ENCODE results near the gene FSTL5.

The FSTL5 gene

DNA sequence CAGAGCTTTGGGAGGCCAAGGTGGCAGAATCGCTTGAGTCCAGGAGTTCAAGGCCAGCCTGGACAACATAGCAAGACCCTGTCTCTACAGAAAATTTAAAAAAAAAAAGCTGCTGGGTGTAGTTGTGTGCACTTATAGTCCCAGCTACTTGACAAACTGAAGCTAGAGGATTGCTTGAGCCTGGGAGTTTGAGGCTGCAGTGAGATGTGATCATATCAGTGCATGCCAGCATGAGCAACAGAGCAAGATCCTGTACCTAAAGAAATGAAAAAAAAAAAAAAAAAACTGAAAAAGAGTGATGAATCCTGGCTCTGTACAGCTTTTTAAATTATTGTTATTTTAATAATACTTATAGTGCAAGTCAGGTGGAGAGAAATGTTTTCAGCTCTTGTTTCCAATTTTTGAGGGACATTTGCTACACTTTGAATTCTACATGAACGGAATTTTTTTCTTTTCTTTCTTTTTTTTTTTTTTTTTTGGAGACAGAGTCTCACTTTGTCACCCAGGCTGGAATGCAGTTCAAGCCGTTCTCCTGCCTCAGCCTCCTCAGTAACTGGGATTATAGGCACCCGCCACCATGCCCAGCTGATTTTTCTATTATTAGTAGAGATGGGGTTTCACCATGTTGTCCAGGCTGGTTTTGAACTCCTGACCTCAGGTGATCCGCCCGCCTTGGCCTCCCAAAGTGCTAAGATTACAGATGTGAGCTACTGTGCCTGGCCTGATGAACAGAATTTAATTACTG, 215.6 kb downstream of the FSTL5 start:
- H3K27me3 ChIP-seq (ENCODE audit: control insufficient read depth, low read length): no peaks in the 10 kb centered on the region
- no peaks in the 10 kb centered on the region for H3K36me3 ChIP-seq (ENCODE audit: control insufficient read depth, low read length)
- no peak overlapping the region for H3K4me3 ChIP-seq (ENCODE audit: low read length)
- H3F3A ChIP-seq (ENCODE audit: control insufficient read depth, insufficient read depth): no peaks in the 10 kb centered on the region
- H3K9me3 ChIP-seq (ENCODE audit: control insufficient read depth, insufficient read depth, low read length): no peaks in the 10 kb centered on the region
- no peak overlapping the region for H3K27ac ChIP-seq (ENCODE audit: low read depth, low read length)
- H3K9me2 ChIP-seq (replicated peaks; ENCODE audit: control insufficient read depth, low read length): no peaks in the 10 kb centered on the region
- TF ChIP-seq CTCF (IDR thresholded peaks at IDR 0.05; ENCODE audit: low read depth, low read length, poor library complexity, severe bottlenecking) (no peak), EZH2phosphoT487 (IDR thresholded peaks at IDR 0.05; ENCODE audit: borderline replicate concordance, low read length) (no peak)
- H3K79me2 ChIP-seq (ENCODE audit: control insufficient read depth, low read length): no peaks in the 10 kb centered on the region
- H3K4me1 ChIP-seq (ENCODE audit: control insufficient read depth, low read length): no peaks in the 10 kb centered on the region
- H4K20me1 ChIP-seq (ENCODE audit: control insufficient read depth, insufficient read depth, low read depth, low read length): no peaks in the 10 kb centered on the region
- no peak overlapping the region for H3K4me2 ChIP-seq (ENCODE audit: low read length)

DNA sequence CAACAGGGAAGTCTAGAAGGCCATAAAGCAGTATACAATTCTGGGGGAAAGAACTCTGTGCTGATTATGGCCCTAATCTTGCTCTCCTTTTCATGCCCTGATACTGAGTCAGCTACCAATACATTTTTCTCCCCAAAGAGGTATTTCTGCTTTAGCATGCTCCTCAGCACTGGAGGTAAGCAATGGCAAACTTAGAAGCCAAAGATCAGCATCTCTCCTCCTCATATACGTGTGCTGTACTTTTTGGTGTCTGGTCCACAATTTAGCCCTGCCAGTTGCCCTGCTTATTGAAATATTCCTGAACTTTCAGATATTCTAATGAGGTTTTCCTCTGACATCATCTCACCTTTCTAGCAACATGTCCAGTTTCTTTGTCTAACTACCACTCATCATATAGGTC, 226.2 kb downstream of the FSTL5 start:
- no peak overlapping the region for H3K27ac ChIP-seq (ENCODE audit: low read depth, low read length)

GRCh38 chr4:161936625-161937550, 226.9 kb downstream of the FSTL5 start:
- H3K4me2 ChIP-seq (ENCODE audit: low read length): no peak overlapping the region
- no peak overlapping the region for H3K4me3 ChIP-seq (ENCODE audit: low read length)
- no peaks in the 10 kb centered on the region for H3K27me3 ChIP-seq (ENCODE audit: control insufficient read depth, low read length)
- H3K9me3 ChIP-seq (ENCODE audit: control insufficient read depth, insufficient read depth, low read length): no peaks in the 10 kb centered on the region
- H3K4me1 ChIP-seq (ENCODE audit: control insufficient read depth, low read length): no peaks in the 10 kb centered on the region
- no peak for TF ChIP-seq EZH2phosphoT487 (IDR thresholded peaks at IDR 0.05; ENCODE audit: borderline replicate concordance, low read length)
- no peak overlapping the region for H3K27ac ChIP-seq (ENCODE audit: low read depth, low read length)
- H3F3A ChIP-seq (ENCODE audit: control insufficient read depth, insufficient read depth): no peaks in the 10 kb centered on the region
- H3K36me3 ChIP-seq (ENCODE audit: control insufficient read depth, low read length): no peaks in the 10 kb centered on the region
- H3K79me2 ChIP-seq (ENCODE audit: control insufficient read depth, low read length): no peaks in the 10 kb centered on the region
- H3K9me2 ChIP-seq (replicated peaks; ENCODE audit: control insufficient read depth, low read length): no peaks in the 10 kb centered on the region
- H4K20me1 ChIP-seq (ENCODE audit: control insufficient read depth, insufficient read depth, low read depth, low read length): no peaks in the 10 kb centered on the region

More for the DNA sequence above, 226.2 kb downstream of the FSTL5 start:
- Histone ChIP-seq H4K20me1 (ENCODE audit: control insufficient read depth, insufficient read depth, low read depth, low read length) (no peaks in the 10 kb centered on the region), H3F3A (ENCODE audit: control insufficient read depth, insufficient read depth) (no peaks in the 10 kb centered on the region), H3K27me3 (ENCODE audit: control insufficient read depth, low read length) (no peaks in the 10 kb centered on the region), H3K9me2 (replicated peaks; ENCODE audit: control insufficient read depth, low read length) (no peaks in the 10 kb centered on the region), H3K4me1 (ENCODE audit: control insufficient read depth, low read length) (no peaks in the 10 kb centered on the region), H3K4me3 (ENCODE audit: low read length) (no peak overlapping the region), H3K79me2 (ENCODE audit: control insufficient read depth, low read length) (no peaks in the 10 kb centered on the region), H3K4me2 (ENCODE audit: low read length) (no peak overlapping the region), H3K36me3 (ENCODE audit: control insufficient read depth, low read length) (no peaks in the 10 kb centered on the region), H3K9me3 (ENCODE audit: control insufficient read depth, insufficient read depth, low read length) (no peaks in the 10 kb centered on the region)
- TF ChIP-seq EZH2phosphoT487 (IDR thresholded peaks at IDR 0.05; ENCODE audit: borderline replicate concordance, low read length): no peak
- no peak for TF ChIP-seq CTCF (IDR thresholded peaks at IDR 0.05; ENCODE audit: low read depth, low read length, poor library complexity, severe bottlenecking)

Data from DOHH2 (cell line).